Brain microvascular endothelial cell (primary cell): ENCODE results near the gene IARS2.
"Not testable (repeated sequence)": the region's sequence is repeated elsewhere in the genome, so short reads cannot be mapped to it uniquely, and the experiment has no call there.

Experiments
- DNase-seq: peaks from one replicate; pipeline ENCODE4 v3.0.0-alpha.2; 2020
- H3K27ac ChIP-seq: fragments of 250-450 bp; sonication (Bioruptor Pico); 2 replicates; pipeline ENCODE4 v1.5.1; 2020; ENCODE audit warnings: mild to moderate bottlenecking, moderate library complexity
- H3K27me3 ChIP-seq: fragments of 250-450 bp; sonication (Bioruptor Pico); replicated peaks from 2 replicates; pipeline ENCODE4 v1.5.1; 2020; ENCODE audit warnings: mild to moderate bottlenecking
- H3K36me3 ChIP-seq: fragments of 250-450 bp; sonication (Bioruptor Pico); replicated peaks from 2 replicates; pipeline ENCODE4 v1.5.1; 2020; ENCODE audit warnings: mild to moderate bottlenecking
- H3K4me3 ChIP-seq: 2 replicates; pipeline ENCODE4 v1.5.1; 2011; ENCODE audit warnings: low read depth, mild to moderate bottlenecking, control low read depth, low read length, moderate library complexity
- in situ Hi-C: cut with HindIII; loops from 2 replicates; pipeline ENCODE4 v1.10.0; 2017; ENCODE audit warnings: low sequenced_read_pairs, low pct_ligation_motif_present
- TF ChIP-seq, protein P1 (sequence below): IDR thresholded peaks from 2 replicates; pipeline ENCODE4 v1.5.1; 2011; ENCODE audit warnings: low read depth, mild to moderate bottlenecking, moderate library complexity, low read length, control low read depth, inconsistent platforms; ENCODE audit errors: missing control alignments

The IARS2 gene

DNA sequence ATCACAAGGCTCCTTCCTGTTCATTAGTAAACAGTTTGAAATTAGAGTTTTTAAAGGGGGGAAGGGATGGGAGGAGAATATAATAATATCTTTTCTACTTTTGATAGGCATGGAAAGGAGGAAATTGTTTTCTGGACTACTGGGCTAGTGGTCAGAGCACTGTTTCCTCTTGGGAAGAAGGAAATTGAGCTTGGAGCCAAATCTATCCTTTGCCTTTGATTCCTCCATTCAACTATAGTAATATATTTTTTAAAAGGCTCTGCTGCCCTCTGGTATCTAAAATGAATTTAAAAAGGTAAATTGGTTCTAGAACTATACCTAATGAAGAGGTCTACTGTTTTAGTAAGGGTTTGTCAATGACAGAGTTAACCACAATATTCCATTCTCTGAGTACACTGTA, 5.9 kb downstream of the IARS2 start:
- H3K27ac ChIP-seq, result no peak overlapping the region
- H3K4me3 ChIP-seq, result no peak overlapping the region
- H3K36me3 ChIP-seq, result peaks cover 32% of the 10 kb centered on the region
- TF ChIP-seq, protein P1, sequence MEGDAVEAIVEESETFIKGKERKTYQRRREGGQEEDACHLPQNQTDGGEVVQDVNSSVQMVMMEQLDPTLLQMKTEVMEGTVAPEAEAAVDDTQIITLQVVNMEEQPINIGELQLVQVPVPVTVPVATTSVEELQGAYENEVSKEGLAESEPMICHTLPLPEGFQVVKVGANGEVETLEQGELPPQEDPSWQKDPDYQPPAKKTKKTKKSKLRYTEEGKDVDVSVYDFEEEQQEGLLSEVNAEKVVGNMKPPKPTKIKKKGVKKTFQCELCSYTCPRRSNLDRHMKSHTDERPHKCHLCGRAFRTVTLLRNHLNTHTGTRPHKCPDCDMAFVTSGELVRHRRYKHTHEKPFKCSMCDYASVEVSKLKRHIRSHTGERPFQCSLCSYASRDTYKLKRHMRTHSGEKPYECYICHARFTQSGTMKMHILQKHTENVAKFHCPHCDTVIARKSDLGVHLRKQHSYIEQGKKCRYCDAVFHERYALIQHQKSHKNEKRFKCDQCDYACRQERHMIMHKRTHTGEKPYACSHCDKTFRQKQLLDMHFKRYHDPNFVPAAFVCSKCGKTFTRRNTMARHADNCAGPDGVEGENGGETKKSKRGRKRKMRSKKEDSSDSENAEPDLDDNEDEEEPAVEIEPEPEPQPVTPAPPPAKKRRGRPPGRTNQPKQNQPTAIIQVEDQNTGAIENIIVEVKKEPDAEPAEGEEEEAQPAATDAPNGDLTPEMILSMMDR, result no peak
- in situ Hi-C loops, result no loop called here
- no peak for DNase-seq
- no peaks in the 10 kb centered on the region for H3K27me3 ChIP-seq

DNA sequence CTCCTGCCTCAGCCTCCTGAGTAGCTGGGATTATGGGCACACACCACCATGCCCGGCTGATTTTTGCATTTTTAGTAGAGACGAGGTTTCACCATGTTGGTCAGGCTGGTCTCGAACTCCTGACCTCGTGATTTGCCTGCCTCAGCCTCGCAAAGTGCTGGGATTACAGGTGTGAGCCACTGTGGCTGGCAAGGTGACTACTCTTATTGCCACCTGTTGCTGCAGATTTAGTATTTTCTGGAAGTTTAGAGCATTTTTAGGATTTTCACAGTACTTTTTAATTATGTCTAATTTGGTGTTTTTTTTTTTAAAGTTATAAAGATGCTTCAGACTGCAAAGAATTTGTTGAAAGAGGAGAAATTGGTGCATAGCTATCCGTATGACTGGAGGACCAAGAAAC, 16.5 kb downstream of the IARS2 start:
- H3K4me3 ChIP-seq, H3K27me3 ChIP-seq, H3K27ac ChIP-seq, in situ Hi-C loops, DNase-seq: not testable (repeated sequence)
- H3K36me3 ChIP-seq, result peaks cover 45% of the 10 kb centered on the region

DNA sequence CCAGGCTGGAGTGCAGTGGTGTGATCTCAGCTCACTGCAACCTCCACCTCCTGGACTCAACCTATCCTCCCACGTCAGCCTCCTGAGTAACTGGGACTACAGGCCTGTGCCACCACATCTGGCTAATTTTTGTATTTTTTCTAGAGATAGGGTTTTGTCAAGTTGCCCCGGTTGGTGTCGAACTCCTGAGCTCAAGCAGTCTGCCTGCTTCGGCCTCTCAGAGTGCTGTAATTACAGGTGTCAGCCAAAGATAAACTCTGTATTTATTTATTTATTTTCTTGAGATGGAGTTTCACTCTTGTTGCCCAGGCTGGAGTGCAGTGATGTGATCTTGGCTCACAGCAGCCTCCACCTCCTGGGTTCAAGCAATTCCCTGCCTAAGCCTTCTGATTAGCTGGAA, 18.7 kb downstream of the IARS2 start:
- H3K4me3 ChIP-seq, H3K27ac ChIP-seq, in situ Hi-C loops, DNase-seq, H3K27me3 ChIP-seq: not testable (repeated sequence)
- H3K36me3 ChIP-seq, result peaks cover 44% of the 10 kb centered on the region

DNA sequence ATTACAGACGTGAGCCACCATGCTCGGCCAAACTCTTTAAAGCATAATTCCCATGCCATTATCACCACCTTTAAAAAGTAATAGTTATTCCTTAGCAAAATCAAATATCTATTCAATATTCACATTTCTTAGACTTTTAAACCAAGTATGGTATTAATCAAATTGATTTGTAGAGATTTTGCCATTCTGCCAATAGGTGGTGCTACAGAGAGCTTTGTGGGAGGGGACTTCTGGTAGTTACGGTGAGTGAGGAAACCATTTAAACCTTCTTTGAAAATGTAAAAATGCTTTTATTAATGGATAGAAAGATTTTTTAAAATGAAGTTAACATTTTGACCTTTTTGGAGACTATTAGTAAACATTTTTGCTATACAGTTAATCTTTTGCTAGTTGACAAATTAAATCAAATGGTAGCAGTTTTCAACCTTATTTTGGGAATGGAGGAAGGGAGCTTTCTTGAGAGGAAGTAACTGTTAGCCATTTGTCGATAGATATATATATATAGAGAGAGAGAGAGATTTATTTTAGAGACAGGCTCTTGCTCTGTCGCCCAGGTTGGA, 19.3 kb downstream of the IARS2 start:
- TF ChIP-seq, protein P1, result peak; percentile 70

DNA sequence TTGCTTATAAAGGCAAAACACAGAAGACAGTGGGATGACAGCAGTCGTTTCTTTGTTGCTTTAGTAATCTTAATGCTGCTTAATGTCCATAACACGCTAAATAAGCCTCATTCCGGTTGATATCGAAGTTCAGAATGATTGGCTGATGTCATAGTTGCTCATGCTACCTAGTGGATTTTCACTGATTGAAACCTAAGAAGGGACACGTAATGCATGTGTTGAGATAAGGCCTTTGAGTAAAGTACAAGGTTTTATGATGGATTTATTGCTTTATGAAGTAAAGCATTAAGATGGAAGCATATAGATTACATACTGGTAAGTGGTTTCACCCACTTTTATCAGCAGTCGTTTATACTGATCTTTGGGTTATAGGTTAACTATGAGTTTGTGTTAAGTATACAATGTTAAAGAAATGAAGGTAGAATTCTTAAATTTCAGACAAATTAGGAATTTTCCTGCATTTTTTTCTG, 25.1 kb downstream of the IARS2 start:
- no peaks in the 10 kb centered on the region for H3K27me3 ChIP-seq
- DNase-seq, result no peak
- no peak overlapping the region for H3K27ac ChIP-seq
- peaks cover 22% of the 10 kb centered on the region for H3K36me3 ChIP-seq
- TF ChIP-seq, protein P1, result no peak
- H3K4me3 ChIP-seq, result no peak overlapping the region
- in situ Hi-C loops, result no loop called here

More for the DNA sequence above, 19.3 kb downstream of the IARS2 start:
- DNase-seq, result peak; percentile 14
- H3K36me3 ChIP-seq, result peaks cover 46% of the 10 kb centered on the region
- no peak overlapping the region for H3K27ac ChIP-seq
- in situ Hi-C loops, result no loop called here
- H3K27me3 ChIP-seq, result no peaks in the 10 kb centered on the region
- H3K4me3 ChIP-seq, result no peak overlapping the region

DNA sequence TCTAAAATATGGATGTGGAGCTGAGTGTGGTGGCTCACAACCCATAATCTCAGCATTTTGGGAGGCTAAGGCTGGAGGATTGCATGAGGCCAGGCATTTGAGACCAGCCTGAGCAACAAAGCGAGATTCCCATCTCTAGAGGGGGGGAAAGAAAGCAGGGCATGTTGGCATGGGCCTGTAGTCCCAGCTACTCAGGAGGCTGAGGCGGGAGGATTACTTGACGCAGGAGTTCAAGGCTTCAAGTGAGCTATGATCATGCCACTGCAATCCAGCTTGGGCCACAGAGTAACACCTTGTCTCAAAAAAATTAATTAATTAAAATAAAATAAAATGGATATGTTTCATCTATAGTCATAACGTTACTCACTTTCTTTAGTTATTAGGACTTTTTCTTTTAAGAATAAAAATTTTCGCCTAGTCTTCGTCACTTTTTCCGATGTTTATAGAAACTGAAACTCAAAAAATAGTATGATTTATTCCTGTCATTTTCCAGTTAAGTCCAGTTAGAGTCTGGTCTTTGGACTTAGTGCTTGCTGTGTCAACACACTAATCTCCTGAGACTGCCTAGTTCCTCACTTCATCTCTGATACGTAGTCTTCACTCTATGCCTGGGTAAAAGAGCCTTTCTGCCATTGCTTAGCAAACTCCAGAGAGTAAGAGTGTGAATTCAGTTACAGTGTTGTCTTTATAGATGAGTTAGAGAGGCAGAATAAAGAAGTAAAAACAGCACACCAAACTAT, 28.0 kb downstream of the IARS2 start:
- no peak for DNase-seq
- no peak overlapping the region for H3K27ac ChIP-seq
- TF ChIP-seq, protein P1, result no peak
- H3K4me3 ChIP-seq, result no peak overlapping the region
- in situ Hi-C loops, result no loop called here
- peaks cover 5% of the 10 kb centered on the region for H3K36me3 ChIP-seq
- no peaks in the 10 kb centered on the region for H3K27me3 ChIP-seq
